Measurements from ENCODE around the gene TP53TG5. TPM values are rescaled to one million over a fixed set of nuclear protein-coding genes. Genes with fewer than 3 reads are reported as not detected.

Gene TP53TG5
- total RNA-seq, 4 donors from 2014 or later: 1.9 TPM; not detected in 3

DNA sequence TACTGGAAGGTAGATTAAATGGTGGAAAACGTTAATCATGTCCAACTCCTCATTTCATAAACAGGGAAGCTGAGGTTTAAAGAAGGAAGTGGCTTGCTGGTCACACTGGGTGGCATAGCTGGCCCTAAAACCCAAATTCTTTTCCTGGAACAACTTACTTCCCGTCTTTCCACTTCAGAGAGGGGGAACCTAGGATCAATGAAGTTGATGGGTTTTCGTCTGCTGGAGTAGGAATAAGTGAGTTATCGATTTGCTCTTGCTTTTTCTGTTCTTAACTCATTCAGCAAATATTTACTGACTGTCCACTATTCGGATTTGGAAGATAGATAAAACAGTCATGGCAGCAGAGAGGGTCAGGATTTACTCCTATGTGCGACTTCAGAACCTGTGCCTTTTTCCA is 16.3 kb downstream of the TP53TG5 start:
- Histone ChIP-seq H3K27me3 (no peaks in the 10 kb centered on the region), H3K4me1 (peaks cover 5% of the 10 kb centered on the region in 2 donors), H3K4me3 (no peak overlapping the region), H3K27ac (no peak overlapping the region), H3K9me3 (no peaks in the 10 kb centered on the region), H3K36me3 (no peaks in the 10 kb centered on the region)
- intact Hi-C loops (cut with DNase I; ENCODE audit: low total_unique reads): loop anchor here (2.0 kb wide), 1 partner anchor 75 kb away; no protein-coding TSS in a partner anchor
- DNase-seq: no peak
- TF ChIP-seq, protein P1, sequence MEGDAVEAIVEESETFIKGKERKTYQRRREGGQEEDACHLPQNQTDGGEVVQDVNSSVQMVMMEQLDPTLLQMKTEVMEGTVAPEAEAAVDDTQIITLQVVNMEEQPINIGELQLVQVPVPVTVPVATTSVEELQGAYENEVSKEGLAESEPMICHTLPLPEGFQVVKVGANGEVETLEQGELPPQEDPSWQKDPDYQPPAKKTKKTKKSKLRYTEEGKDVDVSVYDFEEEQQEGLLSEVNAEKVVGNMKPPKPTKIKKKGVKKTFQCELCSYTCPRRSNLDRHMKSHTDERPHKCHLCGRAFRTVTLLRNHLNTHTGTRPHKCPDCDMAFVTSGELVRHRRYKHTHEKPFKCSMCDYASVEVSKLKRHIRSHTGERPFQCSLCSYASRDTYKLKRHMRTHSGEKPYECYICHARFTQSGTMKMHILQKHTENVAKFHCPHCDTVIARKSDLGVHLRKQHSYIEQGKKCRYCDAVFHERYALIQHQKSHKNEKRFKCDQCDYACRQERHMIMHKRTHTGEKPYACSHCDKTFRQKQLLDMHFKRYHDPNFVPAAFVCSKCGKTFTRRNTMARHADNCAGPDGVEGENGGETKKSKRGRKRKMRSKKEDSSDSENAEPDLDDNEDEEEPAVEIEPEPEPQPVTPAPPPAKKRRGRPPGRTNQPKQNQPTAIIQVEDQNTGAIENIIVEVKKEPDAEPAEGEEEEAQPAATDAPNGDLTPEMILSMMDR (IDR thresholded peaks at IDR 0.05): no peak
- TF ChIP-seq POLR2A (IDR thresholded peaks at IDR 0.05): no peak

DNA sequence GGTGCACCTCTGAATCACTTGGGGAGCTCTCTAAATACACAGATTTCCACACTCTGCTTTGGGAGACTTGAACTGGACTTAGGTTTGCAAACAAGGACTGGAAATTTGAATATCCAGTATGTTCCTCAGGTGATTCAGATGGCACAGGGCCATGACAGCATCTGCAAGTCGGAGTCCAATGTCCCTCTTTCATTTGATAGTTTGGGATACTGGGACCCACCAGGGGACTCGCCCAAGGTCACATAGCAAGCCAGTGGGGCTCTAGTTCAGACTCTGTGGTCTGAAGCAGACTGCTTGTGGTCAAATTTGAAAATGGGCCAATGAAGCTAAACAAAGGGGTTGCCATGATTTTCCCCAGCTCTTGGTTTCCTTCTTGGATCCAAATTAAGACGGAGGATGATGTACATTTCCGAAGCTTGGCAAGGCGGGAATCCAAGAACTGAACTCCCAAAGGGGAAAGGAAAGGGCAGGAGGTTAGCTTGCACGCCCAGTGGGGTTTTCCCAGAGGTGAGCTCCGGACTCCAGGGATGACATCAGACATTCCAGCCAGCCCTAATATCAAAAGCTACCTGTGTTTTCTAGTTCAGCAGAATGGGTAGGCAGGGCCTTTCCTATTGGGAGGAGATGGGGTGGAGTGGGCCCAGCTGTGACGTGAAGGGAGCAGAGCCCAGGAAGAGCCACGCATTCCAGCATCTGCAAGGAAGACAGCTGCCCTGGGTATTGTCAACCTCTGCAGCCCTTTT is 18.5 kb downstream of the TP53TG5 start:
- peak; percentile 62 to 65 for DNase-seq
- no peaks in the 10 kb centered on the region for H3K27me3 ChIP-seq
- TF ChIP-seq POLR2A (IDR thresholded peaks at IDR 0.05): no peak
- TF ChIP-seq, protein P1 (IDR thresholded peaks at IDR 0.05): no peak
- no peaks in the 10 kb centered on the region for H3K36me3 ChIP-seq
- peak overlapping the region; percentile 72 to 81 for H3K27ac ChIP-seq
- no peaks in the 10 kb centered on the region for H3K9me3 ChIP-seq
- intact Hi-C loops (cut with DNase I; ENCODE audit: low total_unique reads): no loop called here
- H3K4me1 ChIP-seq: peaks cover 0 to 5% of the 10 kb centered on the region in 2 donors
- no peak overlapping the region for H3K4me3 ChIP-seq

DNA sequence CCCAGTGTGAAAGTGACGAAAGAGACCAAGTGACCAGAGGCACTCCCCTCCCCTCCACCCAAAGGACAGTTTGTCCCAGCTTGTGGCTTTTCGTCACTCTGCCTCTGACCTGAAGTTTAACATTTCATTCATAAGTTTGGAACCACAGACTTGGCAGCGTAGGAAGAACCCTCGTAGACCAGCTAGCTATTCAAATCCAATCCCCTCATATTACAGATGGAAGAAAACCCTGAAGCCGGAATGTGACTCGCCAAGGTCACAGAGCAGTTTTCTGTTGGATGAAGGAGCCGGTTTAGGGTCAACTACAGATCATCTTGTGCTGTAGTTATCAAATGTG is 19.1 kb downstream of the TP53TG5 start:
- peak in 1 of 2 donors; percentile 70 for DNase-seq
- no peaks in the 10 kb centered on the region for H3K27me3 ChIP-seq
- H3K4me1 ChIP-seq: peaks cover 0 to 5% of the 10 kb centered on the region in 2 donors
- H3K4me3 ChIP-seq: no peak overlapping the region
- TF ChIP-seq, protein P1 (IDR thresholded peaks at IDR 0.05): no peak
- no peak for TF ChIP-seq POLR2A (IDR thresholded peaks at IDR 0.05)
- intact Hi-C loops (cut with DNase I; ENCODE audit: low total_unique reads): no loop called here
- no peaks in the 10 kb centered on the region for H3K36me3 ChIP-seq
- peak overlapping the region; percentile 72 to 81 for H3K27ac ChIP-seq
- no peaks in the 10 kb centered on the region for H3K9me3 ChIP-seq

DNA sequence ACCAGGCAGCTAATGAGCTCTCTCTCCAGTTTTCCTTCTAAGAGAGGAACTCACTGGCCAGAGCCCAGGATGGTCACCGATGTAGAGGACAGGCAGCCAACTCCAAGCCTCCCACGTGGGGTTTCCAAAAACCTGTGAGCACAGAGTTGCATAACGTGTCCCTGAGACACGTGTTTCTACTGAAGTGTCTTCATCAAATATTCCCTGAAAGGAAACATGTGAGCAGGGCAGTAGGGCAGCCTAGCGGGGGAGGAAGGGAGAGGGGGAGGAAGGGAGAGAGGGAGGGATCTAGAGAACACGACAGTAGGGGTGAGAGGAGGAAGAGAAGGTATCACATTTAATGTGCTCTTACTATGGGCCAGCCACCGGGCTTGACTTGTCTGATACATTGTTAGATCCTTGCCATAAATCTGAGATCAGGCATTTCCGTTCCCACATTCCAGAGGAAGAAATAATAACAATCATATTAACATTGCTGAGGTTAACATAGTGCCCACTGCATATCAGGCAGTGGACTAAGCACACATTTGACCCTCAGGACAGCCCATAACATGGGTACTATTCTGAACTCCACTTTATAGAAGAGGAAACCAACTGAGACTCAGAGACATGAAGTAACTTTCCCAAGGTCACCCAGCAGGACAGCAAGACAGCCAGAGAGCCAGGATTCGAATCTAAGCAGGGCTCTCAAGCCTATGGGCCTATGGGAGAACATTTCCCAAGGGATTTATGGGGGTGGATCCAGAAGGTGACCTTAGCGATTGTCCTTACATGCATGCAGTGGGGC is 19.6 kb downstream of the TP53TG5 start:
- H3K9me3 ChIP-seq: no peaks in the 10 kb centered on the region
- H3K27me3 ChIP-seq: no peaks in the 10 kb centered on the region
- no peak overlapping the region for H3K4me3 ChIP-seq
- intact Hi-C loops (cut with DNase I; ENCODE audit: low total_unique reads): no loop called here
- peak; percentile 90 to 94 for DNase-seq
- H3K36me3 ChIP-seq: no peaks in the 10 kb centered on the region
- H3K4me1 ChIP-seq: peaks cover 0 to 5% of the 10 kb centered on the region in 2 donors
- peak overlapping the region; percentile 72 to 81 for H3K27ac ChIP-seq
- TF ChIP-seq, protein P1 (IDR thresholded peaks at IDR 0.05): peak in 1 of 4 experiments; percentile 6
- TF ChIP-seq POLR2A (IDR thresholded peaks at IDR 0.05): no peak

All from uterus (tissue), 4 donors.